Measurements from ENCODE around the gene CAMSAP2.

The CAMSAP2 gene

GRCh38 chr1:200885623-200886402, 147.1 kb downstream of the CAMSAP2 start:
- Histone ChIP-seq H3K36me3 (no peaks in the 10 kb centered on the region), H3K4me3 (ENCODE audit: low read depth in 1 of 2, low read length in 1 of 2) (no peak overlapping the region), H3K4me1 (ENCODE audit: control insufficient read depth in 1 of 2, insufficient read depth in 1 of 2, low read depth in 1 of 2, low read length in 1 of 2) (peaks cover 24 to 25% of the 10 kb centered on the region in 2 experiments), H3K9me3 (no peaks in the 10 kb centered on the region), H3K27ac (no peak overlapping the region), H3K27me3 (no peaks in the 10 kb centered on the region)
- no peak for TF ChIP-seq CTCF (IDR thresholded peaks at IDR 0.05)

DNA sequence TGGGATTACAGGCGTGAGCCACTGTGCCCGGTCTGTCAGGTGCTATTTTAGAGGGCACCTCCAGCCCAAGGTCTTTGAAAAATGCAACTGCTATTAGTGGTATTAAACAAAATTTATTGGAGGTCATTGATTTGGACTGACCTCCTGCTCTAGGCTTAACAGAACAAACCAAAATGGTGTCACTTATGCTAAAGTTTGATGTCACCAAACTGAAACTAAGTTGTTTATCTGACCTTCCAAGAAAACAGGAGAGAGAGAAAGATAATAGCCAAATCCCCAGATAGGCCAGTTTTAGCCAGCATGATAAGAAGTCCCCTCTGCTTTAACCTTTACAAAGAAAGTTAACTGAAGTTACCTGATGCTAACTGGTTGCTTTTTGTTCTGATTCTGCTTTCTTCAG, 147.9 kb downstream of the CAMSAP2 start:
- Histone ChIP-seq H3K27ac (no peak overlapping the region), H3K4me1 (ENCODE audit: control insufficient read depth in 1 of 2, insufficient read depth in 1 of 2, low read depth in 1 of 2, low read length in 1 of 2) (peaks cover 28 to 33% of the 10 kb centered on the region in 2 experiments), H3K4me3 (ENCODE audit: low read depth in 1 of 2, low read length in 1 of 2) (no peak overlapping the region), H3K27me3 (no peaks in the 10 kb centered on the region), H3K36me3 (no peaks in the 10 kb centered on the region), H3K9me3 (no peaks in the 10 kb centered on the region)
- TF ChIP-seq CTCF (IDR thresholded peaks at IDR 0.05): no peak

DNA sequence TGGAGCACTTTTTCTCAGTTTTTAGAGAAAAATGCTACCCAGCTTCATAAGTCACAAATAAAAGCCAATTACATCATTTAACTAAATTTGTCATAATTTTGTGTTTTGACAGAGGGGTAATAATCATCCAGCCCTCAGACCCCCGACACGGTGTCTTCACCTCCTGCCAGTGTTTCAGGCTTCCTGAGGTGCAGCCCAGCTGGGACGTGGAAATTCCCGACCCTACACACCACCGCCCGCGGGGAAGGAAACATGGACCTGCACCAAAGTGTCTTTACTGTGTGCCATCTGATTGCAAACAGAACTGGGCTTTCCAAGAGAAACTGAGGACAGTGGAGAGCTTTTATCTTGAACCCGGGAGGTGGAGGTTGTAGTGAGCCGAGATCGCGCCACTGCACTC, 148.3 kb downstream of the CAMSAP2 start:
- Histone ChIP-seq H3K9me3 (no peaks in the 10 kb centered on the region), H3K4me1 (ENCODE audit: control insufficient read depth in 1 of 2, insufficient read depth in 1 of 2, low read depth in 1 of 2, low read length in 1 of 2) (peaks cover 33 to 38% of the 10 kb centered on the region in 2 experiments), H3K27ac (no peak overlapping the region), H3K4me3 (ENCODE audit: low read depth in 1 of 2, low read length in 1 of 2) (no peak overlapping the region), H3K36me3 (no peaks in the 10 kb centered on the region), H3K27me3 (no peaks in the 10 kb centered on the region)
- no peak for TF ChIP-seq CTCF (IDR thresholded peaks at IDR 0.05)

DNA sequence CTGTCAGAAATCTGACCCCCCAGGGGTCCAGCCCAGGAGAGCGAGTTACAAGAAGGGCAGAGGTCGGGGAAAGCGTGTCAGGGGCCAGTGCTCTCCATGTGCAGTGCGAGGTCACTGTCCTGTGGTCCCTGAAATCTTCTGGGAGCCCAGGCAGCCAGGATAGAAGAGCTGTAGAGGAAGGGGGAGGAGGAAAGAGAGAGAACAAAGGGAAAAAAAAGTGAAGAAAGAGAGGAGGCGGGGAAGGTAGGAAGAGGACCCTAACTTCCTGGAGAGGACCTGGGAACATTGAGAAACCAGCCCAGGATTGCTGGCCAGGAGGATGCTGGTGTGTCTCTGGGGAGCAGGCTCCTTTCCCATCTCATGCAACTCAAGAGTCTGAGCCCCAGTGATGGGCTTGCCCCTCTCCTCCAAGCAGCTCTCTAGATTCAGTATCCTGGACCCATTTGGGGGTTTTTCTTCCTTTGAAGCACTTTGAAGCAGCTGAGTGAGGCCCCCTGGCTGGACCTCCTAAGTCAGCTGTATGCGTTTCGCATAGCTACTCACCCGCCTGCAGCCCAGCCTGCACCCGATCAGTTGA, 149.2 kb downstream of the CAMSAP2 start:
- no peaks in the 10 kb centered on the region for H3K27me3 ChIP-seq
- H3K4me3 ChIP-seq (ENCODE audit: low read depth in 1 of 2, low read length in 1 of 2): peak overlapping the region in 1 of 2 experiments; percentile 28
- H3K9me3 ChIP-seq: no peaks in the 10 kb centered on the region
- H3K36me3 ChIP-seq: no peaks in the 10 kb centered on the region
- no peak for TF ChIP-seq CTCF (IDR thresholded peaks at IDR 0.05)
- peaks cover 38 to 45% of the 10 kb centered on the region in 2 experiments for H3K4me1 ChIP-seq (ENCODE audit: control insufficient read depth in 1 of 2, insufficient read depth in 1 of 2, low read depth in 1 of 2, low read length in 1 of 2)
- H3K27ac ChIP-seq: peak overlapping the region; percentile 65

DNA sequence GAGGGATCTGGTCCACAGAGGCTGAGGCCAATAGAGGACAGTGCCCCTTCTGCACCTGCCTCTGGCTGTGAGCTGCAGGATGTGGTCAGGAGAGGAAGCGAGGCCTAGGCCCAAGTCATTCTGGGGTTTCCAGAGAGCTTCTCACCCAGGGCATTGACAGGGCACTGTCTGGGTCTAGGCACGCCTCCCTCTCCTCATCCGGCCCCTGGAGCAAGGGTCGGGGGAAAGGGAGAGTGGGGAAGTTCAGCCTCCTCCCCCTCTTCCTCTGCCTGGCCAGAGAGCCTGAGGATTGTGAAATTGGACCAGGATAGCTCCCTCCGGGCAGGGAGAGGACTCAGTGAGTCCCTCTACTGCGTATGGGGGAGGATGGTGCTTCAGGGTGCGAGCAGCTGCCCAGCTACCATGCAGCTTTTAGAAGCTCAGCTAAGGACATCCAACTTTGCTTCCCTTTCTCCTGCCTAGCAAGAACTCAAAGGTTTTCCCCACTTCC, 149.7 kb downstream of the CAMSAP2 start:
- Histone ChIP-seq H3K4me1 (ENCODE audit: control insufficient read depth in 1 of 2, insufficient read depth in 1 of 2, low read depth in 1 of 2, low read length in 1 of 2) (peaks cover 38 to 45% of the 10 kb centered on the region in 2 experiments), H3K4me3 (ENCODE audit: low read depth in 1 of 2, low read length in 1 of 2) (peak overlapping the region in 1 of 2 experiments; percentile 28), H3K27me3 (no peaks in the 10 kb centered on the region), H3K36me3 (no peaks in the 10 kb centered on the region), H3K27ac (peak overlapping the region; percentile 65), H3K9me3 (no peaks in the 10 kb centered on the region)
- no peak for TF ChIP-seq CTCF (IDR thresholded peaks at IDR 0.05)

Data from neutrophil (primary cell).